HG02840 (cell line): ENCODE results near the gene LDHA.
"Not testable (repeated sequence)": the region's sequence is repeated elsewhere in the genome, so short reads cannot be mapped to it uniquely, and the experiment has no call there.

Experiments
- ATAC-seq: cut with Tn5 transposase; IDR thresholded peaks from one replicate; pipeline ENCODE4 v1.9.1; 2021; ENCODE audit warnings: mild to moderate bottlenecking, moderate library complexity, moderate number of reproducible peaks; ENCODE audit not compliant: unreplicated experiment, low FRiP score

The LDHA gene

GRCh38 chr11:18393581-18394274, 635 bp upstream of the LDHA start:
- ATAC-seq = no peak

- ATAC-seq = no peak
Measured at GRCh38 chr11:18394928-18395734, 768 bp downstream of the LDHA start.

- peak; percentile 58 for ATAC-seq
Measured at GRCh38 chr11:18395735-18396504, 1.6 kb downstream of the LDHA start.

GRCh38 chr11:18397921-18398320, 3.6 kb downstream of the LDHA start:
- ATAC-seq = no peak

GRCh38 chr11:18401077-18401476, 6.7 kb downstream of the LDHA start:
- ATAC-seq = not testable (repeated sequence)

GRCh38 chr11:18404062-18404461, 9.7 kb downstream of the LDHA start:
- ATAC-seq = no peak

GRCh38 chr11:18407400-18407799, 13.0 kb downstream of the LDHA start:
- not testable (repeated sequence) for ATAC-seq

- no peak for ATAC-seq
Measured at GRCh38 chr11:18408558-18409291, 14.4 kb downstream of the LDHA start.

GRCh38 chr11:18416459-18416858, 22.1 kb downstream of the LDHA start:
- no peak for ATAC-seq

GRCh38 chr11:18419040-18419439, 24.7 kb downstream of the LDHA start:
- no peak for ATAC-seq

- ATAC-seq = no peak
Measured at GRCh38 chr11:18420067-18420466, 25.7 kb downstream of the LDHA start.

- ATAC-seq = no peak
Measured at GRCh38 chr11:18427240-18427639, 32.9 kb downstream of the LDHA start.

- no peak for ATAC-seq
Measured at GRCh38 chr11:18429332-18429731, 35.0 kb downstream of the LDHA start.

GRCh38 chr11:18438691-18439090, 44.3 kb downstream of the LDHA start:
- no peak for ATAC-seq

- ATAC-seq = no peak
Measured at GRCh38 chr11:18449251-18449650, 54.9 kb downstream of the LDHA start.

GRCh38 chr11:18452927-18453326, 58.6 kb downstream of the LDHA start:
- ATAC-seq = no peak

- no peak for ATAC-seq
Measured at GRCh38 chr11:18455686-18456372, 61.5 kb downstream of the LDHA start, which contains the start of gene LDHAL6A. LDHAL6A (plus strand) TSS chr11:18455856; CDS start chr11:18456681, 825 bp downstream.

GRCh38 chr11:18457450-18457849, 63.1 kb downstream of the LDHA start:
- no peak for ATAC-seq
